Body of pancreas (tissue), 4 donors: ENCODE measurements around the gene TIMP2.

Source experiments
- POLR2A ChIP-seq, 3 donors: fragments of 450-650 bp; IDR thresholded peaks; one replicate each; pipeline ENCODE4 v1.6.1; 2016; ENCODE audit warnings: antibody characterized with exemption in 3 of 3, mild to moderate bottlenecking in 2 of 3
- TF ChIP-seq, protein P1 (sequence below), 7 experiments: fragments of 450-650 bp in 4 of 7; fragments of 200-600 bp in 3 of 7; sonication (generic) in 3 of 7; IDR thresholded peaks; one replicate each; pipeline ENCODE4 v1.5.1; 2016 to 2019; ENCODE audit warnings: antibody characterized with exemption in 7 of 7

DNA sequence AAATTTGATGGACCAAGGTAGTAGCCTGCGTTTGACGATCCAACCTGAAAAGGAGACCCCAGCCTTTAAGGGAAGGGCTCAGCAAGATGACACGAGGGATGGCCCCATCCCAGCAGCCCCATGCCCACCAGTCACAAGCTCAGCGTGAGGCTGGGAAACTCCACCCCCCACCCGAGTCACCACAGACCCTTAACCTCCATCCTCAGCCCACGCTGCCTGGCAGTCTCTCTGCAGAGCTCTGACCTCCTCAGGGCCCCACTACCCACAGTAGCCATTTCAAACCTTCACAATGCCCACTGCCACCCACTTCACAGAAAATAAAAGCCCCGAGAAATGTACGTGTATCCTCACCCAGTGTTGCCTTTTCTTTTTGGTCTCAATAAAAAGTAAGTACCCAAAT, 103.2 kb downstream of the TIMP2 start:
- TF ChIP-seq, protein P1, sequence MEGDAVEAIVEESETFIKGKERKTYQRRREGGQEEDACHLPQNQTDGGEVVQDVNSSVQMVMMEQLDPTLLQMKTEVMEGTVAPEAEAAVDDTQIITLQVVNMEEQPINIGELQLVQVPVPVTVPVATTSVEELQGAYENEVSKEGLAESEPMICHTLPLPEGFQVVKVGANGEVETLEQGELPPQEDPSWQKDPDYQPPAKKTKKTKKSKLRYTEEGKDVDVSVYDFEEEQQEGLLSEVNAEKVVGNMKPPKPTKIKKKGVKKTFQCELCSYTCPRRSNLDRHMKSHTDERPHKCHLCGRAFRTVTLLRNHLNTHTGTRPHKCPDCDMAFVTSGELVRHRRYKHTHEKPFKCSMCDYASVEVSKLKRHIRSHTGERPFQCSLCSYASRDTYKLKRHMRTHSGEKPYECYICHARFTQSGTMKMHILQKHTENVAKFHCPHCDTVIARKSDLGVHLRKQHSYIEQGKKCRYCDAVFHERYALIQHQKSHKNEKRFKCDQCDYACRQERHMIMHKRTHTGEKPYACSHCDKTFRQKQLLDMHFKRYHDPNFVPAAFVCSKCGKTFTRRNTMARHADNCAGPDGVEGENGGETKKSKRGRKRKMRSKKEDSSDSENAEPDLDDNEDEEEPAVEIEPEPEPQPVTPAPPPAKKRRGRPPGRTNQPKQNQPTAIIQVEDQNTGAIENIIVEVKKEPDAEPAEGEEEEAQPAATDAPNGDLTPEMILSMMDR (IDR thresholded peaks at IDR 0.05), result no peak
- TF ChIP-seq POLR2A (IDR thresholded peaks at IDR 0.05), result no peak
